WTC11 (cell line): ENCODE data around the gene HPCAL1. TPM values are rescaled to one million over a fixed set of nuclear protein-coding genes. Genes with fewer than 3 reads are reported as not detected.
A peak's percentile ranks its signal among the peaks of the same experiment; 100 is the strongest.

Experiments used
- ATAC-seq: fragments of 200-7000 bp; cut with Tn5 transposase; 2 replicates; pipeline ENCODE4 v1.10.0; 2021; ENCODE audit warnings: mild to moderate bottlenecking, moderate library complexity
- CTCF ChIA-PET: fragments of 300-600 bp; sonication (Branson Sonifier 250); formaldehyde crosslinking; loops from one replicate; lab custom pipeline; 2021; ENCODE audit warnings: antibody characterized with exemption; lab: Charles Lee
- POLR2A ChIA-PET: fragments of 350-600 bp; sonication (Branson Sonifier 250); formaldehyde crosslinking; loops from one replicate; lab custom pipeline; 2021; ENCODE audit warnings: antibody characterized with exemption; lab: Charles Lee
- DNase-seq: peaks from one replicate; pipeline ENCODE4 v3.0.0; 2021; ENCODE audit warnings: low spot score
- H3K27ac Mint-ChIP-seq: 2 replicates; pipeline ENCODE4 v1.8.0; 2021; ENCODE audit warnings: mixed read lengths
- H3K27me3 Mint-ChIP-seq: 2 replicates; pipeline ENCODE4 v1.8.0; 2021; ENCODE audit warnings: low read depth, mild to moderate bottlenecking, moderate library complexity, mixed read lengths
- H3K36me3 Mint-ChIP-seq: 2 replicates; pipeline ENCODE4 v1.8.0; 2021; ENCODE audit warnings: mixed read lengths
- H3K4me1 Mint-ChIP-seq: 2 replicates; pipeline ENCODE4 v1.8.0; 2022; ENCODE audit warnings: mixed read lengths
- H3K4me3 Mint-ChIP-seq: 2 replicates; pipeline ENCODE4 v1.8.0; 2021; ENCODE audit warnings: mild to moderate bottlenecking, moderate library complexity, mixed read lengths
- H3K9me3 Mint-ChIP-seq: 2 replicates; pipeline ENCODE4 v1.8.0; 2021; ENCODE audit warnings: mixed read lengths
- ARID4B ChIP-seq: sonication (generic); formaldehyde crosslinking; IDR thresholded peaks from 2 replicates; pipeline ENCODE4 v1.8.0; 2023; ENCODE audit warnings: missing genetic modification reagents, mild to moderate bottlenecking, borderline replicate concordance
- CREM ChIP-seq: sonication (generic); formaldehyde crosslinking; IDR thresholded peaks from 2 replicates; pipeline ENCODE4 v1.8.1; 2022; ENCODE audit warnings: mild to moderate bottlenecking, missing genetic modification reagents, moderate library complexity
- HMGA2 ChIP-seq: fragments of 250-450 bp; sonication (Bioruptor Pico); IDR thresholded peaks from 2 replicates; pipeline ENCODE4 v1.4.0; 2021; ENCODE audit warnings: mild to moderate bottlenecking, moderate library complexity
- IRF1 ChIP-seq: sonication (generic); formaldehyde crosslinking; IDR thresholded peaks from 2 replicates; pipeline ENCODE4 v1.8.0; 2023; ENCODE audit warnings: missing genetic modification reagents
- NFATC4 ChIP-seq: fragments of 250-450 bp; sonication (Bioruptor Pico); IDR thresholded peaks from 2 replicates; pipeline ENCODE4 v1.9.0; 2021; ENCODE audit warnings: mild to moderate bottlenecking
- NFE2L1 ChIP-seq: sonication (generic); formaldehyde crosslinking; IDR thresholded peaks from 2 replicates; pipeline ENCODE4 v1.8.1; 2023; ENCODE audit warnings: missing genetic modification reagents
- NR1H2 ChIP-seq: sonication (generic); formaldehyde crosslinking; IDR thresholded peaks from 2 replicates; pipeline ENCODE4 v1.9.0; 2021; ENCODE audit warnings: mild to moderate bottlenecking, moderate library complexity, missing genetic modification reagents
- TP53 ChIP-seq: sonication (generic); formaldehyde crosslinking; IDR thresholded peaks from 2 replicates; pipeline ENCODE4 v1.8.1; 2023; ENCODE audit warnings: mild to moderate bottlenecking, missing genetic modification reagents
- ZBTB21 ChIP-seq: sonication (generic); formaldehyde crosslinking; IDR thresholded peaks from 2 replicates; pipeline ENCODE4 v1.8.1; 2023; ENCODE audit warnings: mild to moderate bottlenecking, missing genetic modification reagents, borderline replicate concordance
- ZNF219 ChIP-seq: sonication (generic); formaldehyde crosslinking; IDR thresholded peaks from 2 replicates; pipeline ENCODE4 v1.8.0; 2023; ENCODE audit warnings: missing genetic modification reagents, mild to moderate bottlenecking, borderline replicate concordance
- ZNF232 ChIP-seq: sonication (generic); formaldehyde crosslinking; IDR thresholded peaks from 2 replicates; pipeline ENCODE4 v1.8.0; 2022; ENCODE audit warnings: mild to moderate bottlenecking, missing genetic modification reagents
- ZNF423 ChIP-seq: fragments of 250-450 bp; sonication (Bioruptor Pico); IDR thresholded peaks from 2 replicates; pipeline ENCODE4 v2.1.2; 2022; ENCODE audit warnings: mild to moderate bottlenecking, moderate library complexity
- total RNA-seq: library from RNA; stranded (reverse); gene quantifications from 3 replicates; pipeline ENCODE4 v1.2.3, GENCODE V29; 2021
- TF ChIP-seq, protein P1 (sequence below): sonication (generic); formaldehyde crosslinking; IDR thresholded peaks from 2 replicates; pipeline ENCODE4 v1.8.1; 2022; ENCODE audit warnings: mild to moderate bottlenecking, missing genetic modification reagents, moderate library complexity, borderline replicate concordance

HPCAL1 gene
- total RNA-seq, 1 experiment from 2014 or later = 11.8 TPM

- POLR2A ChIA-PET = no interaction called here
- no peak overlapping the region for H3K4me3 Mint-ChIP-seq
- H3K9me3 Mint-ChIP-seq = no peaks in the 10 kb centered on the region
- CTCF ChIA-PET = interaction anchor here (0.6 to 1.8 kb wide), 4 partner anchors 33 to 136 kb away, joined by 3 to 13 read pairs (median 4); no protein-coding TSS in a partner anchor
- no peaks in the 10 kb centered on the region for H3K27me3 Mint-ChIP-seq
- DNase-seq (no peak), ATAC-seq (peak; percentile 29)
- TF ChIP-seq, protein P1, sequence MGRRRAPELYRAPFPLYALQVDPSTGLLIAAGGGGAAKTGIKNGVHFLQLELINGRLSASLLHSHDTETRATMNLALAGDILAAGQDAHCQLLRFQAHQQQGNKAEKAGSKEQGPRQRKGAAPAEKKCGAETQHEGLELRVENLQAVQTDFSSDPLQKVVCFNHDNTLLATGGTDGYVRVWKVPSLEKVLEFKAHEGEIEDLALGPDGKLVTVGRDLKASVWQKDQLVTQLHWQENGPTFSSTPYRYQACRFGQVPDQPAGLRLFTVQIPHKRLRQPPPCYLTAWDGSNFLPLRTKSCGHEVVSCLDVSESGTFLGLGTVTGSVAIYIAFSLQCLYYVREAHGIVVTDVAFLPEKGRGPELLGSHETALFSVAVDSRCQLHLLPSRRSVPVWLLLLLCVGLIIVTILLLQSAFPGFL (CRISPR knock-in tag) = no peak
- H3K4me1 Mint-ChIP-seq = peaks cover 40% of the 10 kb centered on the region
- H3K36me3 Mint-ChIP-seq = no peaks in the 10 kb centered on the region
- H3K27ac Mint-ChIP-seq = peak overlapping the region; percentile 4; the same call in 1 of the 2 replicates
These were observed 73.0 kb downstream of the HPCAL1 start for GRCh38 chr2:10375570-10376281.

DNA sequence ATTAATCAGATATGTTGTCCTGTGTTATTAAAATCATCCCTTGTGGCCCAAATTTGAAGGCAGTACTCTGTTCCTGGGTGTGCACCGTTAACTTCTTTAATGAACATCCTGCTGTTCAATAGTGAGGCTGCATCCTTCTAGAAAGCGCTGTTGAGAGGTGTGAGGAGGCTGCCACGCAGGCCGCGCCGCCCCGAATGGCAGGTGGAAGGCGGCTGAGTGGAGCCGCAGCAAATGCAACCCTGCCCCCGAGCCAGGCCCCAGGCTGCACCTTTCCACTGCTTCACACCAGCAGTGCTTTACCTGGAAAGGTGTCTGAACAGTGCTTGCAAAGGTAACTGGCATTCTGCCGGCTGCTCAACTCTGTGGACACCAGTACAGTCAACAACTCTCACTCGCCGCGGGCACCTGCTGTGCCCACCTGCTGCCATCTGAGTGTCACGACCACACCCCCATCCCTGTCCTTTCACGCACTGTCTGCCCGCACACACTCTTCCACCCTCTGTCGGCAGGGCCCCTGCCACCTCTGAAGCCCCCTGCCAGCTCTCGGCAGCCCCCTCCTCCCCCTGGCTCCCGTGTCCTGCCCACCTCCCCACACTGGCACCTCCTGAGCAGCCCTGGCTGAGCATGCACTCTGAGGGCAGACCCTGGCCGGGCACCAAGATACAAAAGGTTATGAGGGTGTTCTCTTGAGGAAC, 74.5 kb downstream of the HPCAL1 start:
- no peak for ATAC-seq
- CTCF ChIA-PET = interaction anchor here (0.6 to 1.3 kb wide), 4 partner anchors 8 to 74 kb away, joined by 3 to 9 read pairs (median 4); no protein-coding TSS in a partner anchor

GRCh38 chr2:10377747-10378085, 75.0 kb downstream of the HPCAL1 start:
- H3K27me3 Mint-ChIP-seq = no peaks in the 10 kb centered on the region
- no peaks in the 10 kb centered on the region for H3K9me3 Mint-ChIP-seq
- ChIA-PET CTCF (interaction anchor here (0.6 to 1.3 kb wide), 4 partner anchors 9 to 74 kb away, joined by 3 to 9 read pairs (median 4); no protein-coding TSS in a partner anchor), POLR2A (interaction anchor here (0.6 to 1.2 kb wide), 2 partner anchors 169 to 327 kb away, joined by 3 to 4 read pairs; no protein-coding TSS in a partner anchor)
- H3K36me3 Mint-ChIP-seq = no peaks in the 10 kb centered on the region
- ATAC-seq (no peak), DNase-seq (no peak)
- peaks cover 56% of the 10 kb centered on the region for H3K4me1 Mint-ChIP-seq
- H3K27ac Mint-ChIP-seq = no peak overlapping the region
- no peak overlapping the region for H3K4me3 Mint-ChIP-seq
- TF ChIP-seq NFATC4 (CRISPR knock-in tag) = no peak
- no peak for TF ChIP-seq IRF1 (CRISPR knock-in tag)
- no peak for TF ChIP-seq ARID4B
- TF ChIP-seq NFE2L1 = no peak
- TF ChIP-seq CREM (CRISPR knock-in tag) = no peak
- no peak for TF ChIP-seq ZNF423 (CRISPR knock-in tag)
- TF ChIP-seq ZNF232 (CRISPR knock-in tag) = no peak
- no peak for TF ChIP-seq HMGA2 (CRISPR knock-in tag)
- TF ChIP-seq, protein P1 (CRISPR knock-in tag) = no peak

More for the DNA sequence above, 74.5 kb downstream of the HPCAL1 start:
- POLR2A ChIA-PET = interaction anchor here (0.6 to 1.2 kb wide), 3 partner anchors 93 to 326 kb away, joined by 3 to 4 read pairs (median 3); no protein-coding TSS in a partner anchor
- peaks cover 54% of the 10 kb centered on the region for H3K4me1 Mint-ChIP-seq
- no peaks in the 10 kb centered on the region for H3K9me3 Mint-ChIP-seq
- TF ChIP-seq ZBTB21 (CRISPR knock-in tag) (no peak), ARID4B (no peak), NR1H2 (CRISPR knock-in tag) (no peak), TP53 (CRISPR knock-in tag) (no peak), ZNF219 (no peak), NFATC4 (CRISPR knock-in tag) (no peak)
- no peak overlapping the region for H3K27ac Mint-ChIP-seq
- H3K27me3 Mint-ChIP-seq = no peaks in the 10 kb centered on the region
- DNase-seq = no peak
- no peak overlapping the region for H3K4me3 Mint-ChIP-seq
- no peaks in the 10 kb centered on the region for H3K36me3 Mint-ChIP-seq
